Neural cell (in vitro differentiated cells): ENCODE results near the gene MTRFR. TPM values are rescaled to one million over a fixed set of nuclear protein-coding genes. Genes with fewer than 3 reads are reported as not detected.
A peak's percentile ranks its signal among the peaks of the same experiment; 100 is the strongest.

Experiments
- H2AFZ ChIP-seq: fragments of 200-600, 300-800 bp; sonication (generic), shearing (Covaris generic); 2 replicates; pipeline ENCODE4 v1.6.0; 2014; ENCODE audit warnings: low read depth, mild to moderate bottlenecking, antibody characterized with exemption, low read length, moderate library complexity
- H3F3A ChIP-seq: fragments of 200-600 bp; shearing (Covaris generic); 2 replicates; pipeline ENCODE4 v1.6.1; 2016; ENCODE audit warnings: mild to moderate bottlenecking, moderate library complexity, mixed read lengths, antibody characterized with exemption, low read length; ENCODE audit not compliant: insufficient read depth, poor library complexity, severe bottlenecking
- H3K27ac ChIP-seq: fragments of 200-600, 300-800 bp; sonication (generic), shearing (Covaris generic); 2 replicates; pipeline ENCODE4 v1.5.1; 2014; ENCODE audit warnings: mild to moderate bottlenecking, low read length, moderate library complexity
- H3K27me3 ChIP-seq: fragments of 300-800, 200-600 bp; sonication (generic), shearing (Covaris generic); 2 replicates; pipeline ENCODE4 v1.6.0; 2014; ENCODE audit warnings: mild to moderate bottlenecking, low read depth, low read length, moderate library complexity; ENCODE audit not compliant: insufficient read depth
- H3K36me3 ChIP-seq: fragments of 300-800, 200-600 bp; sonication (generic), shearing (Covaris generic); 2 replicates; pipeline ENCODE4 v1.5.1; 2014; ENCODE audit warnings: mild to moderate bottlenecking, antibody characterized with exemption, low read length, moderate library complexity; ENCODE audit not compliant: insufficient read depth
- H3K4me2 ChIP-seq: fragments of 300-800, 200-600 bp; sonication (generic), shearing (Covaris generic); 2 replicates; pipeline ENCODE4 v1.6.0; 2014; ENCODE audit warnings: mild to moderate bottlenecking, low read length
- H3K4me3 ChIP-seq: fragments of 300-800, 200-600 bp; sonication (generic), shearing (Covaris generic); 2 replicates; pipeline ENCODE4 v1.5.1; 2014; ENCODE audit warnings: mild to moderate bottlenecking, low read length, moderate library complexity
- H3K79me2 ChIP-seq: fragments of 200-600 bp; shearing (Covaris generic); replicated peaks from 2 replicates; pipeline ENCODE4 v1.6.0; 2014; ENCODE audit warnings: mild to moderate bottlenecking, low read length, moderate library complexity; ENCODE audit not compliant: insufficient read depth
- H3K9ac ChIP-seq: fragments of 300-800, 200-600 bp; sonication (generic), shearing (Covaris generic); 2 replicates; pipeline ENCODE4 v1.6.1; 2016; ENCODE audit warnings: mild to moderate bottlenecking, low read length, mixed read lengths
- H3K9me2 ChIP-seq: fragments of 200-600 bp; shearing (Covaris generic); 2 replicates; pipeline ENCODE4 v1.6.1; 2016; ENCODE audit warnings: mild to moderate bottlenecking, low read length, mixed read lengths; ENCODE audit not compliant: insufficient read depth
- H3K9me3 ChIP-seq: fragments of 200-600, 300-800 bp; sonication (generic), shearing (Covaris generic); 2 replicates; pipeline ENCODE4 v1.6.1; 2016; ENCODE audit warnings: mild to moderate bottlenecking, mixed run types, low read length, moderate library complexity, mixed read lengths
- H4K20me1 ChIP-seq: fragments of 200-600 bp; shearing (Covaris generic); 2 replicates; pipeline ENCODE4 v1.6.1; 2016; ENCODE audit warnings: mild to moderate bottlenecking, mixed run types; ENCODE audit not compliant: insufficient read depth
- EZH2 ChIP-seq: fragments of 200-600, 300-800 bp; shearing (Covaris generic), sonication (generic); IDR thresholded peaks from 2 replicates; pipeline ENCODE4 v1.6.1; 2014; ENCODE audit warnings: antibody characterized with exemption, low read length, borderline replicate concordance, mild to moderate bottlenecking; ENCODE audit not compliant: insufficient read depth, poor library complexity, severe bottlenecking
- POLR2AphosphoS5 ChIP-seq: IDR thresholded peaks from 2 replicates; pipeline ENCODE4 v1.6.1; 2012
- RAD21 ChIP-seq: fragments of 450-650 bp; conservative IDR thresholded peaks from 2 replicates; pipeline ENCODE4 v1.6.1; 2014; ENCODE audit warnings: antibody characterized with exemption, mild to moderate bottlenecking, moderate library complexity
- SMC3 ChIP-seq: fragments of 450-650 bp; conservative IDR thresholded peaks from 2 replicates; pipeline ENCODE4 v1.6.1; 2014; ENCODE audit warnings: antibody characterized with exemption, mild to moderate bottlenecking, moderate library complexity; ENCODE audit not compliant: poor library complexity
- TAF1 ChIP-seq: IDR thresholded peaks from 2 replicates; pipeline ENCODE4 v1.6.1; 2012; ENCODE audit warnings: low read depth
- polyA plus RNA-seq: library from polyadenylated mRNA; depleted of rRNA; stranded (reverse); fragments of >200 nt; gene quantifications from 2 replicates; pipeline ENCODE4 v1.2.3, GENCODE V29; 2014
- TF ChIP-seq, protein P1 (sequence below): fragments of 450-650 bp; IDR thresholded peaks from 2 replicates; pipeline ENCODE4 v1.5.1; 2014; ENCODE audit warnings: antibody characterized with exemption, mild to moderate bottlenecking, moderate library complexity; ENCODE audit not compliant: poor library complexity, severe bottlenecking

MTRFR gene
- polyA plus RNA-seq, 1 donor from 2014 or later = 30.0 TPM

- peak overlapping the region; percentile 78 for H3K27ac ChIP-seq
These were observed 471 bp downstream of the MTRFR start for GRCh38 chr12:123233505-123234308.

GRCh38 chr12:123237646-123238329 is 4.6 kb downstream of the MTRFR start:
- Histone ChIP-seq H4K20me1 (no peaks in the 10 kb centered on the region), H3K9ac (no peak overlapping the region), H3K4me2 (no peak overlapping the region), H3K9me3 (no peaks in the 10 kb centered on the region), H3K79me2 (peaks cover 20% of the 10 kb centered on the region), H2AFZ (no peak overlapping the region), H3K36me3 (no peaks in the 10 kb centered on the region), H3K9me2 (no peaks in the 10 kb centered on the region), H3K27ac (no peak overlapping the region), H3K4me3 (no peak overlapping the region), H3K27me3 (no peaks in the 10 kb centered on the region), H3F3A (no peaks in the 10 kb centered on the region)
- TF ChIP-seq EZH2 (no peak), RAD21 (peak; percentile 81), SMC3 (peak; percentile 75)
- TF ChIP-seq, protein P1, sequence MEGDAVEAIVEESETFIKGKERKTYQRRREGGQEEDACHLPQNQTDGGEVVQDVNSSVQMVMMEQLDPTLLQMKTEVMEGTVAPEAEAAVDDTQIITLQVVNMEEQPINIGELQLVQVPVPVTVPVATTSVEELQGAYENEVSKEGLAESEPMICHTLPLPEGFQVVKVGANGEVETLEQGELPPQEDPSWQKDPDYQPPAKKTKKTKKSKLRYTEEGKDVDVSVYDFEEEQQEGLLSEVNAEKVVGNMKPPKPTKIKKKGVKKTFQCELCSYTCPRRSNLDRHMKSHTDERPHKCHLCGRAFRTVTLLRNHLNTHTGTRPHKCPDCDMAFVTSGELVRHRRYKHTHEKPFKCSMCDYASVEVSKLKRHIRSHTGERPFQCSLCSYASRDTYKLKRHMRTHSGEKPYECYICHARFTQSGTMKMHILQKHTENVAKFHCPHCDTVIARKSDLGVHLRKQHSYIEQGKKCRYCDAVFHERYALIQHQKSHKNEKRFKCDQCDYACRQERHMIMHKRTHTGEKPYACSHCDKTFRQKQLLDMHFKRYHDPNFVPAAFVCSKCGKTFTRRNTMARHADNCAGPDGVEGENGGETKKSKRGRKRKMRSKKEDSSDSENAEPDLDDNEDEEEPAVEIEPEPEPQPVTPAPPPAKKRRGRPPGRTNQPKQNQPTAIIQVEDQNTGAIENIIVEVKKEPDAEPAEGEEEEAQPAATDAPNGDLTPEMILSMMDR = peak; percentile 80

More at GRCh38 chr12:123233505-123234308, 471 bp downstream of the MTRFR start:
- Histone ChIP-seq H3F3A (no peaks in the 10 kb centered on the region), H2AFZ (peak overlapping the region; percentile 43), H3K27me3 (no peaks in the 10 kb centered on the region), H3K4me2 (peak overlapping the region; percentile 85), H3K9ac (peak overlapping the region; percentile 83), H3K4me3 (peak overlapping the region; percentile 82), H3K36me3 (no peaks in the 10 kb centered on the region), H3K9me3 (no peaks in the 10 kb centered on the region), H3K79me2 (peaks cover 53% of the 10 kb centered on the region), H3K9me2 (no peaks in the 10 kb centered on the region), H4K20me1 (no peaks in the 10 kb centered on the region)
- peak; percentile 14 for TF ChIP-seq POLR2AphosphoS5
- TF ChIP-seq EZH2 = no peak
- no peak for TF ChIP-seq TAF1
- TF ChIP-seq RAD21 = peak; percentile 24

DNA sequence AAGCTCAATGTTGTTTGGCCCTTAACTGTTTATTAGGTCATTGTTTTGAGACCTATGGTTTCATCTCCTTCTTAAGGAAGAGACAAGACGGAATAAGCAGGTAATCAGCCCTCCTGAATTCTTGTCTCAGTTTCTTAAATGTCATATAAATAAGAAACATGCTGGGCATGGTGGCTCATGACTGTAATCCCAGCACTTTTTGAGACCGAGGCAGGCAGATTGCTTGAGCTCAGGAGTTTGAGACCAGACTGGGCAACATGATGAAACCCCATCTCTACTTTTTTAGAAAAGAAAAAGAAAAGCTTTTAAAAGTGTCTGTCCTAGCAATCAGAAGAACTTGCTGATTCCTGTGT is 5.1 kb downstream of the MTRFR start:
- Histone ChIP-seq H3K79me2 (peaks cover 20% of the 10 kb centered on the region), H3K36me3 (no peaks in the 10 kb centered on the region), H3K4me2 (no peak overlapping the region), H3K9me2 (no peaks in the 10 kb centered on the region), H3K9me3 (no peaks in the 10 kb centered on the region), H3K4me3 (no peak overlapping the region), H3F3A (no peaks in the 10 kb centered on the region), H3K27me3 (no peaks in the 10 kb centered on the region), H2AFZ (no peak overlapping the region), H3K27ac (no peak overlapping the region), H4K20me1 (no peaks in the 10 kb centered on the region), H3K9ac (no peak overlapping the region)
- TF ChIP-seq, protein P1 = peak; percentile 39
- TF ChIP-seq RAD21 = no peak
